HL-60/S4 treated with retinoic acid at 250 ng/mL for 4 days and 3 days (cell line): ENCODE measurements around the gene ACTBL2.
"Not testable (repeated sequence)": the region's sequence is repeated elsewhere in the genome, so short reads cannot be mapped to it uniquely, and the experiment has no call there.

Experiments used
- in situ Hi-C: fragments of 300-500 bp; cut with MboI; formaldehyde crosslinking; loops from 2 replicates; pipeline ENCODE4 v1.7.0; 2022; ENCODE audit warnings: low sequenced_read_pairs

The ACTBL2 gene

GRCh38 chr5:57494104-57495098 lies 11.8 kb upstream of the ACTBL2 start:
- in situ Hi-C loops = no loop called here

GRCh38 chr5:57493034-57493433 lies 10.4 kb upstream of the ACTBL2 start:
- in situ Hi-C loops = no loop called here

- in situ Hi-C loops = no loop called here
Observed at GRCh38 chr5:57492632-57493031, 10.0 kb upstream of the ACTBL2 start.

GRCh38 chr5:57491369-57491965 lies 8.9 kb upstream of the ACTBL2 start:
- in situ Hi-C loops = no loop called here

- in situ Hi-C loops = no loop called here
Observed at GRCh38 chr5:57488215-57488955, 5.8 kb upstream of the ACTBL2 start.

GRCh38 chr5:57486027-57486602 lies 3.5 kb upstream of the ACTBL2 start:
- in situ Hi-C loops = no loop called here

GRCh38 chr5:57478826-57479225 lies 3.8 kb downstream of the ACTBL2 start:
- in situ Hi-C loops = no loop called here

GRCh38 chr5:57476601-57477056 lies 6.0 kb downstream of the ACTBL2 start:
- in situ Hi-C loops = no loop called here

GRCh38 chr5:57470339-57470738 lies 12.3 kb downstream of the ACTBL2 start:
- in situ Hi-C loops = no loop called here

- in situ Hi-C loops = no loop called here
Observed at GRCh38 chr5:57468481-57469163, 14.0 kb downstream of the ACTBL2 start.

GRCh38 chr5:57466544-57466943 lies 16.1 kb downstream of the ACTBL2 start:
- in situ Hi-C loops = no loop called here

- in situ Hi-C loops = not testable (repeated sequence)
Observed at GRCh38 chr5:57460056-57460455, 22.6 kb downstream of the ACTBL2 start.

GRCh38 chr5:57458443-57458842 lies 24.2 kb downstream of the ACTBL2 start:
- in situ Hi-C loops = no loop called here

GRCh38 chr5:57456531-57457135 lies 26.0 kb downstream of the ACTBL2 start:
- in situ Hi-C loops = no loop called here

- in situ Hi-C loops = no loop called here
Observed at GRCh38 chr5:57455511-57456455, 26.8 kb downstream of the ACTBL2 start.

- in situ Hi-C loops = no loop called here
Observed at GRCh38 chr5:57454896-57455295, 27.7 kb downstream of the ACTBL2 start.

- in situ Hi-C loops = no loop called here
Observed at GRCh38 chr5:57453728-57454127, 28.9 kb downstream of the ACTBL2 start.

- in situ Hi-C loops = no loop called here
Observed at GRCh38 chr5:57452885-57453284, 29.7 kb downstream of the ACTBL2 start.
